ENCODE data around the gene TRPV5. TPM values are rescaled to one million over a fixed set of nuclear protein-coding genes. Genes with fewer than 3 reads are reported as not detected.

TRPV5 gene
- total RNA-seq, 6 donors from 2014 or later, result not detected

GRCh38 chr7:142889816-142890215 is 43.7 kb downstream of the TRPV5 start:
- ATAC-seq (ENCODE audit: low FRiP score in 2 of 2) (no peak), DNase-seq (no peak)
- H3K36me3 ChIP-seq, result no peaks in the 10 kb centered on the region
- no peaks in the 10 kb centered on the region for H3K9me3 ChIP-seq
- H3K27ac ChIP-seq, result no peak overlapping the region
- no peaks in the 10 kb centered on the region for H3K4me1 ChIP-seq
- no peak overlapping the region for H3K4me3 ChIP-seq
- H3K27me3 ChIP-seq, result no peaks in the 10 kb centered on the region
- WGBS, 2 donors, result 56 to 63% methylated on average over 3 of the region's 3 CpGs
- TF ChIP-seq EP300 (IDR thresholded peaks at IDR 0.05) (no peak), POLR2A (IDR thresholded peaks at IDR 0.05) (no peak), CTCF (IDR thresholded peaks at IDR 0.05) (no peak), POLR2AphosphoS5 (IDR thresholded peaks at IDR 0.05) (no peak)

GRCh38 chr7:142887282-142888015 is 46.1 kb downstream of the TRPV5 start:
- ATAC-seq (ENCODE audit: low FRiP score in 2 of 2), result no peak
- TF ChIP-seq POLR2A (IDR thresholded peaks at IDR 0.05) (no peak), POLR2AphosphoS5 (IDR thresholded peaks at IDR 0.05) (no peak), EP300 (IDR thresholded peaks at IDR 0.05) (no peak), CTCF (IDR thresholded peaks at IDR 0.05) (no peak)
- Histone ChIP-seq H3K9me3 (no peaks in the 10 kb centered on the region), H3K27me3 (no peaks in the 10 kb centered on the region), H3K4me3 (no peak overlapping the region), H3K27ac (no peak overlapping the region), H3K36me3 (no peaks in the 10 kb centered on the region), H3K4me1 (no peaks in the 10 kb centered on the region)
- DNase-seq, result no peak
- WGBS, 2 donors, result 81 to 85% methylated on average over 11 to 12 of the region's 12 CpGs

- no peak for DNase-seq
- WGBS, 2 donors, result 64 to 76% methylated on average over 6 to 7 of the region's 7 CpGs
Measured at GRCh38 chr7:142886866-142887265, 46.7 kb downstream of the TRPV5 start.

GRCh38 chr7:142885311-142886230 is 48.0 kb downstream of the TRPV5 start, which contains the start of gene TRPV6:
Gene TRPV6 (minus strand): TSS chr7:142885745.
- Histone ChIP-seq H3K27ac (no peak within 1 kb of the TSS), H3K27me3 (no peaks in the 10 kb centered on the region), H3K4me1 (no peaks in the 10 kb centered on the region), H3K9me3 (no peaks in the 10 kb centered on the region), H3K4me3 (no peak within 1 kb of the TSS), H3K36me3 (no peaks in the 10 kb centered on the region)
- ATAC-seq (ENCODE audit: low FRiP score in 2 of 2) (peak; percentile 55 to 84), DNase-seq (peak; percentile 58 to 83)
- WGBS, 2 donors, result 54 to 72% methylated on average over 12 to 15 of the region's 16 CpGs
- no peak for TF ChIP-seq POLR2AphosphoS5 (IDR thresholded peaks at IDR 0.05)
- no peak for TF ChIP-seq EP300 (IDR thresholded peaks at IDR 0.05)
- no peak for TF ChIP-seq CTCF (IDR thresholded peaks at IDR 0.05)
- TF ChIP-seq POLR2A (IDR thresholded peaks at IDR 0.05), result no peak

More at GRCh38 chr7:142886866-142887265, 46.7 kb downstream of the TRPV5 start:
- no peak for ATAC-seq (ENCODE audit: low FRiP score in 2 of 2)
- no peak overlapping the region for H3K4me3 ChIP-seq
- H3K27ac ChIP-seq, result no peak overlapping the region
- H3K27me3 ChIP-seq, result no peaks in the 10 kb centered on the region
- TF ChIP-seq EP300 (IDR thresholded peaks at IDR 0.05), result no peak
- TF ChIP-seq CTCF (IDR thresholded peaks at IDR 0.05), result no peak
- TF ChIP-seq POLR2A (IDR thresholded peaks at IDR 0.05), result no peak
- TF ChIP-seq POLR2AphosphoS5 (IDR thresholded peaks at IDR 0.05), result no peak
- no peaks in the 10 kb centered on the region for H3K4me1 ChIP-seq
- no peaks in the 10 kb centered on the region for H3K36me3 ChIP-seq
- H3K9me3 ChIP-seq, result no peaks in the 10 kb centered on the region

All from upper lobe of left lung (tissue), 6 donors.